A549 (cell line): ENCODE data around the gene LGALS7. TPM values are rescaled to one million over a fixed set of nuclear protein-coding genes. Genes with fewer than 3 reads are reported as not detected.
"Not testable (repeated sequence)": the region's sequence is repeated elsewhere in the genome, so short reads cannot be mapped to it uniquely, and the experiment has no call there.

Experiments
- ATAC-seq, 2 experiments: fragments of 200-7000 bp in 1 of 2; fragments of >200 bp in 1 of 2; cut with Nextera tagmentation in 1 of 2; cut with Tn5 transposase in 1 of 2; 3 replicates each; pipeline versions ENCODE4 v1.8.0 to v1.9.1; 2018 to 2020; ENCODE audit warnings: mild to moderate bottlenecking in 1 of 2, moderate library complexity in 1 of 2
- CTCF ChIA-PET: fragments of 300-600 bp; sonication (Branson Sonifier 250); formaldehyde crosslinking; extraction: SDS; loops from one replicate; lab custom pipeline; 2021; ENCODE audit warnings: antibody characterized with exemption, inconsistent platforms; lab: Yijun Ruan, JAX
- POLR2A ChIA-PET: fragments of 350-600 bp; formaldehyde crosslinking; extraction: SDS; loops from one replicate; lab custom pipeline; 2021; ENCODE audit warnings: antibody characterized with exemption, inconsistent platforms; lab: Yijun Ruan, JAX
- DNase-seq, 2 experiments: peaks; one replicate each; pipeline versions ENCODE4 v3.0.0 to v3.0.0-alpha.2; 2011 to 2016; ENCODE audit warnings: low read depth in 1 of 2, low spot score in 1 of 2
- FAIRE-seq: peaks from 2 replicates; lab custom pipeline; 2011; peaks lifted over from hg19 to GRCh38; lab: Jason Lieb, UNC
- H3K27ac ChIP-seq, 2 experiments: fragments of >200 bp; sonication (Bioruptor Twin); formaldehyde crosslinking; 3 replicates each; pipeline ENCODE4 v1.5.1; 2016 to 2017
- H3K4me1 ChIP-seq: fragments of >200 bp; sonication (Bioruptor Twin); formaldehyde crosslinking; 3 replicates; pipeline ENCODE4 v1.6.1; 2016
- H3K4me2 ChIP-seq: fragments of >200 bp; sonication (Bioruptor Twin); formaldehyde crosslinking; 3 replicates; pipeline ENCODE4 v1.6.1; 2016
- H3K4me3 ChIP-seq: fragments of >200 bp; sonication (Bioruptor Twin); formaldehyde crosslinking; 3 replicates; pipeline ENCODE4 v1.5.1; 2016
- H3K9me3 ChIP-seq: fragments of >200 bp; sonication (Bioruptor Twin); formaldehyde crosslinking; 3 replicates; pipeline ENCODE4 v1.6.1; 2016
- FOXS1 ChIP-seq: fragments of 250-450 bp; sonication (Bioruptor Pico); IDR thresholded peaks from 2 replicates; pipeline ENCODE4 v1.5.0; 2020; ENCODE audit warnings: mild to moderate bottlenecking, moderate library complexity
- GATA3 ChIP-seq: IDR thresholded peaks from 2 replicates; pipeline ENCODE4 v1.6.1; 2012; ENCODE audit warnings: borderline replicate concordance
- JUNB ChIP-seq: fragments of >200 bp; sonication (Bioruptor Twin); formaldehyde crosslinking; IDR thresholded peaks from 2 replicates; pipeline ENCODE4 v1.6.1; 2016
- MAFK ChIP-seq: fragments of 450-650 bp; IDR thresholded peaks from 2 replicates; pipeline ENCODE4 v1.6.1; 2014; ENCODE audit not compliant: partially characterized antibody
- MAZ ChIP-seq: fragments of 150-350 bp; IDR thresholded peaks from 2 replicates; pipeline ENCODE4 v1.6.1; 2014; ENCODE audit warnings: antibody characterized with exemption, low read depth, low read length, borderline replicate concordance
- NFE2L2 ChIP-seq: fragments of 150-350 bp; conservative IDR thresholded peaks from 2 replicates; pipeline ENCODE4 v1.6.1; 2014; ENCODE audit warnings: low read length
- POLR2A ChIP-seq: IDR thresholded peaks from 2 replicates; pipeline ENCODE4 v1.6.1; 2012; ENCODE audit warnings: mild to moderate bottlenecking, low read length
- POLR2AphosphoS2 ChIP-seq: conservative IDR thresholded peaks from 2 replicates; pipeline ENCODE4 v1.6.1; 2012; ENCODE audit warnings: low read length, improper control_type of control experiment, inconsistent platforms
- RARB ChIP-seq: fragments of 250-450 bp; sonication (Bioruptor Pico); IDR thresholded peaks from 2 replicates; pipeline ENCODE4 v1.8.0; 2021; ENCODE audit warnings: mild to moderate bottlenecking, moderate library complexity
- ZC3H11A ChIP-seq: fragments of 450-650 bp; IDR thresholded peaks from 2 replicates; pipeline ENCODE4 v1.6.1; 2014; ENCODE audit warnings: antibody characterized with exemption, mild to moderate bottlenecking
- ZSCAN20 ChIP-seq: fragments of 250-450 bp; sonication (Bioruptor Pico); IDR thresholded peaks from 2 replicates; pipeline ENCODE4 v1.8.0; 2022; ENCODE audit warnings: mild to moderate bottlenecking, moderate library complexity
- WGBS: methylation state at CpG from one replicate; pipeline ENCODE4 v1.1.6; 2017; ENCODE audit errors: missing lambda C conversion rate; 5-methylcytosine and 5-hydroxymethylcytosine counted together
- polyA plus RNA-seq, 4 experiments: library from polyadenylated mRNA; depleted of rRNA in 3 of 4; stranded (reverse); fragments of >200 nt; fragmentation: RNase III in 1 of 4; extraction: RNeasy Plus Mini Kit Qiagen cat#74134 plus additional on column Dnase treatment in 1 of 4; gene quantifications; 2 replicates in 3 of 4; 3 replicates in 1 of 4; pipeline ENCODE4 v1.2.3, GENCODE V29; 2011 to 2017
- TF ChIP-seq, protein P1 (sequence below): fragments of >200 bp; sonication (Bioruptor Twin); formaldehyde crosslinking; IDR thresholded peaks from 3 replicates; pipeline ENCODE4 v1.5.1; 2016
- TF ChIP-seq, protein P2 (sequence below): fragments of 250-450 bp; sonication (Bioruptor Pico); IDR thresholded peaks from 2 replicates; pipeline ENCODE4 v1.5.0; 2021; ENCODE audit warnings: mild to moderate bottlenecking, moderate library complexity, borderline replicate concordance
- TF ChIP-seq, protein P3 (sequence below): fragments of 250-450 bp; sonication (Bioruptor Pico); IDR thresholded peaks from 2 replicates; pipeline ENCODE4 v1.5.0; 2020; ENCODE audit warnings: low read depth, mild to moderate bottlenecking, moderate library complexity

LGALS7 gene
- polyA plus RNA-seq, 2 of the 4 experiments (the other 2 are of a cell fraction), result not detected

DNA sequence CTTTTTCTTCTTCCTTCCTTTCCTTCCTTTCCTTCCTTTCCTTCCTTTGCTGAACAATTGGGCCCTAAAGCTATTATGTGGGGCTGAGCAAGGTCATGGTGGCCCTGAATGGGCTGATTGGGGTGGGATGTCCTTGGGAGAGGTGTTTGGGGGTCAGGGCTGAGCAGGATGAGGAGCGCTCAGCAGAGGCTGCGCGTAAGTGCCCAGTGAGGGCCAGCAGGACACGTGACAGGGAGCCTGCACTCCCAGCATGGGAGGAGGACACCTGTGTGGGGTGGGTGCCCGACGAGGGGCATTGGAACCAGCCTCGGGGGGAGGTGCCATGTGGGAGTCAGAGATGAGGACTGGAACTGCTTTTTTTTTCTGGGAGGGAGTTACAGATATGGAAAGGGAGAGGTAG lies 5.4 kb upstream of the LGALS7 start:
- ATAC-seq, result no peak
- no peak for TF ChIP-seq JUNB
- no peak for DNase-seq
- H3K4me1 ChIP-seq, result peaks cover 7% of the 10 kb centered on the region; the same call in 1 of the 3 replicates
- POLR2A ChIA-PET, result no interaction called here
- H3K27ac ChIP-seq, result 0 out of 6 replicates have a peak overlapping the region, but pooled peaks of 1 of the 2 experiments have one; percentile 22
- CTCF ChIA-PET, result interaction anchor here (0.9 to 2.4 kb wide), 9 partner anchors 9 to 154 kb away, joined by 3 to 7 read pairs (median 4); no protein-coding TSS in a partner anchor
- H3K4me3 ChIP-seq, result no peak overlapping the region
- no peak overlapping the region for H3K4me2 ChIP-seq
- 73% methylated on average over 7 of the region's 7 CpGs for whole genome bisulfite sequencing
- H3K9me3 ChIP-seq, result no peaks in the 10 kb centered on the region
- no peak for FAIRE-seq

DNA sequence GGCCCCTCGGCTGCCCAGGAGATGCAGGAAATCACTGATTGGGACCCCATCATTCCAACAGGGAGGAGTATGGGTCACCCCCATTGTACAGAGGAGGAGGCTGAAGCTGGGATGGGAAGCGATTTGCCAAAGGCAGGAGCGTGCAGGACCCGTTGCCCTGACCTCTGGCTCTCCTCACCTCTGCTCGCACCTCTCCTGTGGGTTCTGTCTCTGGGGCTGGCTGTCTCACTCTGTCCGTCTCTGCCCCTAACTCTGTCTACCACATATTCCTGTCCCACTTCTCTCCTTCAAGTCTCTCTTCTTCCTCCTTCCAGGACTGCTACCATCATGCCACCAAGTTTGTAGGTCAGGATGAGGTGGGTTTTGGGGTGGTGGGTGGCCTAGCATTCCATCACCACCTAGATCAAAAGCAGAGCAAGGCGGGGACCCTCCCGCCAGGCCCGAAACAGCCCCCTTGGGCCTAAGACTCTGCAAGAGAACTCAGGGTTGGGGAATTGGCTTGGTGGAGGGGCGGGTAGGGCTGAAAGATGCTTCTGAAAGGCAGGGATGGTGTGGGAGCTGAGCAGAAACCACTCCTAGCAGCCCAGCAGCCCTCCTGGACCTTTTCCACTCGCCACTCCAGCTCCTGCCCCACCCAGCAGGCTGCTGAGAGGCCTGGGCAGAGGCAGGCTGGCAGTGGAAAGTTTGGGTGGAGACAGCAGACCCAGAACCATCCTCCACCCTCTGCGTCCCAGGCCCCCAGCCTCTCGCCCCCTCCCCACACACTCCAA lies 1.0 kb upstream of the LGALS7 start:
- Histone ChIP-seq H3K4me2 (no peak overlapping the region), H3K4me3 (no peak overlapping the region), H3K4me1 (peaks cover 7% of the 10 kb centered on the region; the same call in 1 of the 3 replicates), H3K27ac (peak overlapping the region in 1 of 2 experiments; percentile 21; a peak in 4 of 6 replicates), H3K9me3 (no peaks in the 10 kb centered on the region)
- TF ChIP-seq POLR2A, result 0 out of 2 replicates have a peak, but pooled peaks have one; percentile 11
- TF ChIP-seq MAZ, result no peak
- POLR2A ChIA-PET, result interaction anchor here (0.8 to 1.1 kb wide), 2 partner anchors 20 to 156 kb away, joined by 3 read pairs; partner anchors contain the start of genes MRPS12 and SARS2
- CTCF ChIA-PET, result interaction anchor here (0.6 to 1.5 kb wide), 4 partner anchors 10 to 25 kb away, joined by 3 to 5 read pairs (median 4); no protein-coding TSS in a partner anchor
- FAIRE-seq (no peak), DNase-seq (no peak), ATAC-seq (no peak)
- whole genome bisulfite sequencing, result 88% methylated on average over 13 of the region's 13 CpGs

DNA sequence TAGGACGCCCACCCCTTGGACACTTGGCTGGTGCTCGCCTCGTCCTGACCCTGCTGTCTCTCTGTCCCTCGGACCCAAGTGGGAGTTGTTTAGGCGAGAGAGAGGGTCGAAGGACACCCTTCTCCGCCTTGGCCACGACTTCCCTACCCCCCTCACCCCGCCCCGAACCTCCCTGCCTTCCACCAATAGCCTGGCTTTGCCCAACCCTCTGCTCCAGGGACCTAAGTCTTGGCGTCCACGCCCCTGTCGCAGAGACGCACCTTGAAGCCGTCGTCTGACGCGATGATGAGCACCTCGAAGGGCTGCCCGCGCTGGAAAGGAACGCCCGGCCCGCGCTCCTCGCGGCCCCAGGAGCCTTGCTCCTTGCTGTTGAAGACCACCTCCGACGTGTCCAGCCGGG lies 1.7 kb downstream of the LGALS7 start:
- POLR2A ChIA-PET, H3K4me3 ChIP-seq, H3K9me3 ChIP-seq, H3K4me2 ChIP-seq, H3K27ac ChIP-seq, CTCF ChIA-PET, DNase-seq, H3K4me1 ChIP-seq, ATAC-seq: not testable (repeated sequence)
- WGBS, result 95% methylated on average over 5 of the region's 30 CpGs
- peak; percentile 72 for FAIRE-seq

DNA sequence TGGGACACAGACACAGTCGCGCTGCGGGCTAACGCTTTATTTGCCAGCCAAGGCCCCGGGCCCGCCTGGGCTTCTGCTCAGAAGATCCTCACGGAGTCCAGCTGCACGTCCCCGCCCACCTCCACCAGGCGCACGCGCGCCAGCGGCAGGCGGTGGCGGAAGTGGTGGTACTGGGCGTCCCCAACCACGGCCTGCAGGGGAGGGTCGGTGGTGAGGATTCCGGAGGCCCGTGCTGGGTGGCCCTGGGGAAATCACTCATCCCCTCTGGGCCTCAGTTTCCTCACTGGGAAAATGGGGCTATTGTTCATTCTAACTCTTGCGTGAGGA lies 2.4 kb downstream of the LGALS7 start:
- CTCF ChIA-PET, H3K4me2 ChIP-seq, H3K9me3 ChIP-seq, H3K27ac ChIP-seq, DNase-seq, H3K4me1 ChIP-seq, POLR2A ChIA-PET, H3K4me3 ChIP-seq: not testable (repeated sequence)
- FAIRE-seq, result peak; percentile 88
- peak; percentile 26 to 61; a peak in 3 of 6 replicates for ATAC-seq
- WGBS, result 95% methylated on average over 1 of the region's 22 CpGs

DNA sequence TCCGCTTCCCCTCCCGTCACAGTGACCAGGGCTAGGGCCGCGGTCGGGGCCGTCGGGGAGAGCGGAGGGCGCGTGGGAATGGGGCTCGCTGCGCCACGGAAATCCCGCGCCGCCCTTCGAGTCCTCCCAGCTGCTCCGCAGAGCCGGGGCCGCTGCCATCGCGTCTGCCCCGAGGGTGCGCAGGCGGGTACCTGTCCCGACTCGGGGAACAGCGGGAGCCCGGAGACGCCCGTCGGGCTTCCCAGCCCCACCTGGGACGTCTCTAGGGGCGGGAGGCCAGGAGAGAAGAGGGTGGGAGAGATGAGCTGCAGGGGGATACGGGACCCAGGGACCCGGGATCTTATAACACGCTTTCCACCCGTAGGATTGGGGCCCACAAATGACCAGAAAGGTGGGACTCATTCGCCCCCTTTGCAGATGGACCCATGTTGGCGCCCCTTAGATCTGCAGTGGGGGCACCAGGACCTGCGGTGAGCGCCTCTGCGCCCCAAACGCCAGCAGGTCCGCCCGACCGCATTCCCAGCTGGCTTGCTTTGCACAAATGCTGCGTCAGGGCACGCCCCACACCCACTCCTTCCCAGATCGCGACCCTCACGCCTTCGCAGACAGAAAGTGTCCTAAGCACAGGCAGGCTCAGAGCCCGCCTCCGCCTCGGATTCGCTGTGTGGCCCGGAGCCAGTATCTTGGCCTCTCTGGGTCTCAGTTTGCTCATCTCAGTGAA lies 2.9 kb downstream of the LGALS7 start:
- ATAC-seq, result peak in 1 of 2 experiments; percentile 6; a peak in 3 of 6 replicates
- DNase-seq, H3K4me1 ChIP-seq, H3K9me3 ChIP-seq, FAIRE-seq, H3K4me2 ChIP-seq, H3K4me3 ChIP-seq: not testable (repeated sequence)
- 98% methylated on average over 17 of the region's 58 CpGs for WGBS
- ChIA-PET CTCF (interaction anchor here (0.7 to 2.0 kb wide), 43 partner anchors 8 to 271 kb away, joined by 3 to 22 read pairs (median 5); partner anchors contain the start of genes CAPN12 and LGALS7B), POLR2A (interaction anchor here (0.9 to 1.0 kb wide), 2 partner anchors 62 to 68 kb away, joined by 3 to 5 read pairs; no protein-coding TSS in a partner anchor)
- peak overlapping the region; percentile 4 to 62; a peak in 3 of 6 replicates for H3K27ac ChIP-seq

DNA sequence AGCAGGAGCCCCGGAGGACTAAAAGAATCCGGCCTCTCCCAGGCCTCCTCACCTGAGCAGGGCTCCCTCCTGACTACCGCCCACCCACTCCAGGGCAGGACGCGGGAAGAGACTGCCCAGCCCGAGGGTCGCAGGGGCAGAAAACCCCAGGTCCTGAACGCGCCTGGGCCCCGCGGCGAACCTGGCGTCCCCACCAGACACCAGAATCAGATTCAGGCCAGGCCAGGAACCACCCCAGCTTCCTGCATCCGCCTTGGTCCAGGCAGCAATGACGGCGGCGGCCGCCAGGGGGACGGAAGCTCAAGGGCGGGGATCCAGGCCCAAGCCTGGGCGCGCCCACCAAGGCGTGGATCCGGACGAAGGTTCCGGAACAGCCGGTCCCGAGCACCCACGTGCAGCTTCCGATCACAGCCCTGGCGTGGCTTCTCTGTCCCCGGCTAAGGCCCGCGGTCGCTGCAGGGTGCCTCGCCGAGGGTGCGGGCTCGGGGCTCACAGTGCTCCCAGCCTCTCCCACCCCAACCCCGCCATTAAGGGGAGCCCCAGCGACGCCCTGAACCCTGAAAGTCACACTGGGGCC lies 3.6 kb downstream of the LGALS7 start:
- DNase-seq (peak; percentile 77 to 85), FAIRE-seq (no peak), ATAC-seq (peak; percentile 67 to 89)
- 57% methylated on average over 36 of the region's 42 CpGs for WGBS
- Histone ChIP-seq H3K9me3 (no peaks in the 10 kb centered on the region), H3K4me2 (no peak overlapping the region), H3K4me1 (no peaks in the 10 kb centered on the region; the same call in 2 of the 3 replicates), H3K27ac (peak overlapping the region; percentile 28 to 62; a peak in 4 of 6 replicates), H3K4me3 (no peak overlapping the region)
- ChIA-PET POLR2A (interaction anchor here (0.5 to 1.0 kb wide), 3 partner anchors 62 to 109 kb away, joined by 3 to 5 read pairs (median 5); no protein-coding TSS in a partner anchor), CTCF (interaction anchor here (0.6 to 2.0 kb wide), 53 partner anchors 9 to 270 kb away, joined by 3 to 22 read pairs (median 4); partner anchors contain the start of genes CAPN12 and LGALS7B)
- TF ChIP-seq, protein P1, sequence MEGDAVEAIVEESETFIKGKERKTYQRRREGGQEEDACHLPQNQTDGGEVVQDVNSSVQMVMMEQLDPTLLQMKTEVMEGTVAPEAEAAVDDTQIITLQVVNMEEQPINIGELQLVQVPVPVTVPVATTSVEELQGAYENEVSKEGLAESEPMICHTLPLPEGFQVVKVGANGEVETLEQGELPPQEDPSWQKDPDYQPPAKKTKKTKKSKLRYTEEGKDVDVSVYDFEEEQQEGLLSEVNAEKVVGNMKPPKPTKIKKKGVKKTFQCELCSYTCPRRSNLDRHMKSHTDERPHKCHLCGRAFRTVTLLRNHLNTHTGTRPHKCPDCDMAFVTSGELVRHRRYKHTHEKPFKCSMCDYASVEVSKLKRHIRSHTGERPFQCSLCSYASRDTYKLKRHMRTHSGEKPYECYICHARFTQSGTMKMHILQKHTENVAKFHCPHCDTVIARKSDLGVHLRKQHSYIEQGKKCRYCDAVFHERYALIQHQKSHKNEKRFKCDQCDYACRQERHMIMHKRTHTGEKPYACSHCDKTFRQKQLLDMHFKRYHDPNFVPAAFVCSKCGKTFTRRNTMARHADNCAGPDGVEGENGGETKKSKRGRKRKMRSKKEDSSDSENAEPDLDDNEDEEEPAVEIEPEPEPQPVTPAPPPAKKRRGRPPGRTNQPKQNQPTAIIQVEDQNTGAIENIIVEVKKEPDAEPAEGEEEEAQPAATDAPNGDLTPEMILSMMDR, result peak; percentile 61
- TF ChIP-seq ZC3H11A (no peak), ZSCAN20 (no peak), RARB (CRISPR knock-in tag) (no peak), FOXS1 (CRISPR knock-in tag) (no peak), GATA3 (no peak), MAFK (no peak), NFE2L2 (no peak), POLR2AphosphoS2 (no peak)
- TF ChIP-seq, protein P2, sequence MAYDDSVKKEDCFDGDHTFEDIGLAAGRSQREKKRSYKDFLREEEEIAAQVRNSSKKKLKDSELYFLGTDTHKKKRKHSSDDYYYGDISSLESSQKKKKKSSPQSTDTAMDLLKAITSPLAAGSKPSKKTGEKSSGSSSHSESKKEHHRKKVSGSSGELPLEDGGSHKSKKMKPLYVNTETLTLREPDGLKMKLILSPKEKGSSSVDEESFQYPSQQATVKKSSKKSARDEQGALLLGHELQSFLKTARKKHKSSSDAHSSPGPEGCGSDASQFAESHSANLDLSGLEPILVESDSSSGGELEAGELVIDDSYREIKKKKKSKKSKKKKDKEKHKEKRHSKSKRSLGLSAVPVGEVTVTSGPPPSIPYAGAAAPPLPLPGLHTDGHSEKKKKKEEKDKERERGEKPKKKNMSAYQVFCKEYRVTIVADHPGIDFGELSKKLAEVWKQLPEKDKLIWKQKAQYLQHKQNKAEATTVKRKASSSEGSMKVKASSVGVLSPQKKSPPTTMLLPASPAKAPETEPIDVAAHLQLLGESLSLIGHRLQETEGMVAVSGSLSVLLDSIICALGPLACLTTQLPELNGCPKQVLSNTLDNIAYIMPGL (CRISPR knock-in tag), result no peak
- TF ChIP-seq, protein P3, sequence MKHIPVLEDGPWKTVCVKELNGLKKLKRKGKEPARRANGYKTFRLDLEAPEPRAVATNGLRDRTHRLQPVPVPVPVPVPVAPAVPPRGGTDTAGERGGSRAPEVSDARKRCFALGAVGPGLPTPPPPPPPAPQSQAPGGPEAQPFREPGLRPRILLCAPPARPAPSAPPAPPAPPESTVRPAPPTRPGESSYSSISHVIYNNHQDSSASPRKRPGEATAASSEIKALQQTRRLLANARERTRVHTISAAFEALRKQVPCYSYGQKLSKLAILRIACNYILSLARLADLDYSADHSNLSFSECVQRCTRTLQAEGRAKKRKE (CRISPR knock-in tag), result no peak
